ENCODE data around the gene E4F1. TPM values are rescaled to one million over a fixed set of nuclear protein-coding genes. Genes with fewer than 3 reads are reported as not detected.

Gene E4F1
- total and polyA plus RNA-seq, 2 experiments from 2014 or later: 13.5 to 32.7 TPM

DNA sequence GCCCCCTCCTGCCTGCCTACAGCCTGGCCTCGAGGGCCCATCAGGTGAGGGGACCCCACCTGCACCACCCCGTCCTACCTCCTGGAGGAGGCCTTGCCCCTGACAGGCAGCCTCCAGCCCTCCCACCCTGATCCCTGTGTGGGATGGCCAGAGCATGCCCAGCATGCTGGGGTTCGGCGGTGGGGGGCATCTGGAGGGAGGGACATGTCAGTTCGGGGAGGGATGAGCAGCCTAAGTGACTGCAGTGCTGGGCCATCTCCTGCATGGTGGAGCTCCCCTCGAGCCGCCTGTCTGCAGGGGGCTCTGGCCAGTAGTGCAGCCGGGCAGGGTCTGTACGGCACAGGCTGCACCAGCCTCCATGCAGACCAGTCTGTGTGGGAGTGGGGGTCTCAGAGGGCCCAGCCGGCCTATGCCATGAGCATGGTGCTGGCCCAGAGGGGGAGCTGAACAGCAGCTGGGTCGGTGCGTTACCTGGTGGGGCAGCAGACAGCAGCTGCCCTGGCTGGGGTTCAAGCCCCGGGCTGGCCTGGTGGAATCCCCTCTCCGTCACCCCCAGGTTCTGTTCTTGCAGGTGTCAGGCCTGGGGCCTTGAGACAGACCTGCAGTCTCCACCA is 48.6 kb downstream of the E4F1 start:
- peaks cover 39% of the 10 kb centered on the region for H3K79me2 ChIP-seq (ENCODE audit: insufficient read depth)
- no peaks in the 10 kb centered on the region for H3K9me3 ChIP-seq (ENCODE audit: low read depth)
- 92% methylated on average over 9 to 14 of the region's 14 CpGs for WGBS, 2 experiments (ENCODE audit: low coverage in 1 of 2, low lambda C conversion rate in 2 of 2, missing lambda C conversion rate in 2 of 2)
- no peak overlapping the region for H2AFZ ChIP-seq
- H3K27ac ChIP-seq: no peak overlapping the region
- no peak for DNase-seq
- no peak overlapping the region for H3K4me3 ChIP-seq
- 0 out of 2 replicates have a peak, but pooled peaks cover 3% of the 10 kb centered on the region for H4K20me1 ChIP-seq (ENCODE audit: insufficient read depth)
- peaks cover 4% of the 10 kb centered on the region; the same call in 1 of the 2 replicates for H3F3A ChIP-seq (ENCODE audit: insufficient read depth)
- peaks cover 5% of the 10 kb centered on the region for H3K4me1 ChIP-seq (ENCODE audit: insufficient read depth)
- TF ChIP-seq EZH2phosphoT487 (IDR thresholded peaks at IDR 0.05; ENCODE audit: insufficient read depth, low read depth): no peak
- TF ChIP-seq EZH2 (IDR thresholded peaks at IDR 0.05; ENCODE audit: insufficient read depth, poor library complexity, severe bottlenecking): no peak
- H3K36me3 ChIP-seq (ENCODE audit: low read depth): no peaks in the 10 kb centered on the region
- H3K4me2 ChIP-seq (ENCODE audit: unreplicated experiment): no peak overlapping the region
- no peak overlapping the region for H3K9ac ChIP-seq
- no peaks in the 10 kb centered on the region for H3K27me3 ChIP-seq (replicated peaks; ENCODE audit: insufficient read depth)
- in situ Hi-C loops (cut with MboI): no loop called here
- H3K9me2 ChIP-seq (ENCODE audit: insufficient read depth): no peaks in the 10 kb centered on the region

GRCh38 chr16:2273484-2273883 is 50.1 kb downstream of the E4F1 start:
- 0 out of 2 replicates have a peak, but pooled peaks cover 3% of the 10 kb centered on the region for H4K20me1 ChIP-seq (ENCODE audit: insufficient read depth)
- H3K4me3 ChIP-seq: no peak overlapping the region
- H3K4me2 ChIP-seq (ENCODE audit: unreplicated experiment): no peak overlapping the region
- H2AFZ ChIP-seq: no peak overlapping the region
- no peak for DNase-seq
- no peak for TF ChIP-seq EZH2phosphoT487 (IDR thresholded peaks at IDR 0.05; ENCODE audit: insufficient read depth, low read depth)
- no peak for TF ChIP-seq EZH2 (IDR thresholded peaks at IDR 0.05; ENCODE audit: insufficient read depth, poor library complexity, severe bottlenecking)
- H3K27ac ChIP-seq: no peak overlapping the region
- no peak overlapping the region for H3K9ac ChIP-seq
- peaks cover 30% of the 10 kb centered on the region for H3K79me2 ChIP-seq (ENCODE audit: insufficient read depth)
- H3F3A ChIP-seq (ENCODE audit: insufficient read depth): peaks cover 4% of the 10 kb centered on the region; the same call in 1 of the 2 replicates
- no peaks in the 10 kb centered on the region for H3K36me3 ChIP-seq (ENCODE audit: low read depth)
- peaks cover 5% of the 10 kb centered on the region for H3K4me1 ChIP-seq (ENCODE audit: insufficient read depth)
- H3K27me3 ChIP-seq (replicated peaks; ENCODE audit: insufficient read depth): no peaks in the 10 kb centered on the region
- in situ Hi-C loops (cut with MboI): no loop called here
- no peaks in the 10 kb centered on the region for H3K9me2 ChIP-seq (ENCODE audit: insufficient read depth)
- H3K9me3 ChIP-seq (ENCODE audit: low read depth): no peaks in the 10 kb centered on the region
- WGBS, 2 experiments (ENCODE audit: low coverage in 1 of 2, low lambda C conversion rate in 2 of 2, missing lambda C conversion rate in 2 of 2): 75 to 76% methylated on average over 13 to 16 of the region's 16 CpGs

GRCh38 chr16:2273931-2274330 is 50.5 kb downstream of the E4F1 start:
- Histone ChIP-seq H3K27me3 (replicated peaks; ENCODE audit: insufficient read depth) (no peaks in the 10 kb centered on the region), H3K9me2 (ENCODE audit: insufficient read depth) (no peaks in the 10 kb centered on the region), H4K20me1 (ENCODE audit: insufficient read depth) (0 out of 2 replicates have a peak, but pooled peaks cover 3% of the 10 kb centered on the region), H3K27ac (no peak overlapping the region), H3K79me2 (ENCODE audit: insufficient read depth) (peaks cover 30% of the 10 kb centered on the region), H3F3A (ENCODE audit: insufficient read depth) (peaks cover 4% of the 10 kb centered on the region; the same call in 1 of the 2 replicates), H3K4me1 (ENCODE audit: insufficient read depth) (peaks cover 5% of the 10 kb centered on the region), H2AFZ (no peak overlapping the region), H3K4me3 (no peak overlapping the region), H3K4me2 (ENCODE audit: unreplicated experiment) (no peak overlapping the region), H3K9me3 (ENCODE audit: low read depth) (no peaks in the 10 kb centered on the region), H3K9ac (no peak overlapping the region), H3K36me3 (ENCODE audit: low read depth) (no peaks in the 10 kb centered on the region)
- no peak for DNase-seq
- WGBS, 2 experiments (ENCODE audit: low coverage in 1 of 2, low lambda C conversion rate in 2 of 2, missing lambda C conversion rate in 2 of 2): 79 to 82% methylated on average over 10 of the region's 10 CpGs
- TF ChIP-seq EZH2 (IDR thresholded peaks at IDR 0.05; ENCODE audit: insufficient read depth, poor library complexity, severe bottlenecking): no peak
- TF ChIP-seq EZH2phosphoT487 (IDR thresholded peaks at IDR 0.05; ENCODE audit: insufficient read depth, low read depth): no peak
- in situ Hi-C loops (cut with MboI): no loop called here

GRCh38 chr16:2275476-2276367 is 52.3 kb downstream of the E4F1 start:
- H2AFZ ChIP-seq: no peak overlapping the region
- no peaks in the 10 kb centered on the region for H3K4me1 ChIP-seq (ENCODE audit: insufficient read depth)
- no peak overlapping the region for H3K27ac ChIP-seq
- H3K9ac ChIP-seq: no peak overlapping the region
- H3K36me3 ChIP-seq (ENCODE audit: low read depth): no peaks in the 10 kb centered on the region
- H3K4me3 ChIP-seq: no peak overlapping the region
- H4K20me1 ChIP-seq (ENCODE audit: insufficient read depth): 0 out of 2 replicates have a peak, but pooled peaks cover 3% of the 10 kb centered on the region
- TF ChIP-seq EZH2phosphoT487 (IDR thresholded peaks at IDR 0.05; ENCODE audit: insufficient read depth, low read depth) (no peak), EZH2 (IDR thresholded peaks at IDR 0.05; ENCODE audit: insufficient read depth, poor library complexity, severe bottlenecking) (no peak)
- no peaks in the 10 kb centered on the region for H3F3A ChIP-seq (ENCODE audit: insufficient read depth)
- no peaks in the 10 kb centered on the region for H3K27me3 ChIP-seq (replicated peaks; ENCODE audit: insufficient read depth)
- no peak overlapping the region for H3K4me2 ChIP-seq (ENCODE audit: unreplicated experiment)
- in situ Hi-C loops (cut with MboI): no loop called here
- peaks cover 12% of the 10 kb centered on the region for H3K79me2 ChIP-seq (ENCODE audit: insufficient read depth)
- no peaks in the 10 kb centered on the region for H3K9me2 ChIP-seq (ENCODE audit: insufficient read depth)
- DNase-seq: no peak
- WGBS, 2 experiments (ENCODE audit: low coverage in 1 of 2, low lambda C conversion rate in 2 of 2, missing lambda C conversion rate in 2 of 2): 83 to 87% methylated on average over 30 of the region's 30 CpGs
- no peaks in the 10 kb centered on the region for H3K9me3 ChIP-seq (ENCODE audit: low read depth)
